Glutamatergic neuron (in vitro differentiated cells): Measurements from ENCODE around the gene MBNL1. TPM values are rescaled to one million over a fixed set of nuclear protein-coding genes. Genes with fewer than 3 reads are reported as not detected.

Experiments
- DNase-seq: peaks from one replicate; pipeline ENCODE4 v3.0.0; 2022
- H3K27ac Mint-ChIP-seq: one replicate; pipeline ENCODE4 v1.8.0; 2020; ENCODE audit warnings: mild to moderate bottlenecking, mixed read lengths, inconsistent platforms; ENCODE audit not compliant: unreplicated experiment
- H3K27me3 Mint-ChIP-seq: one replicate; pipeline ENCODE4 v1.8.0; 2020; ENCODE audit warnings: mild to moderate bottlenecking, moderate library complexity, mixed read lengths, inconsistent platforms; ENCODE audit not compliant: unreplicated experiment
- H3K36me3 Mint-ChIP-seq: one replicate; pipeline ENCODE4 v1.8.0; 2020; ENCODE audit warnings: mild to moderate bottlenecking, mixed read lengths, inconsistent platforms; ENCODE audit not compliant: unreplicated experiment
- H3K4me1 Mint-ChIP-seq: one replicate; pipeline ENCODE4 v1.8.0; 2020; ENCODE audit warnings: mild to moderate bottlenecking, low read depth, mixed read lengths, inconsistent platforms; ENCODE audit not compliant: unreplicated experiment
- H3K4me3 Mint-ChIP-seq: one replicate; pipeline ENCODE4 v1.8.0; 2020; ENCODE audit warnings: mild to moderate bottlenecking, mixed read lengths, inconsistent platforms; ENCODE audit not compliant: unreplicated experiment
- H3K9me3 Mint-ChIP-seq: one replicate; pipeline ENCODE4 v1.8.0; 2020; ENCODE audit warnings: mild to moderate bottlenecking, moderate library complexity, mixed read lengths, inconsistent platforms; ENCODE audit not compliant: unreplicated experiment
- CTCF ChIP-seq: fragments of 200-600 bp; sonication (generic); IDR thresholded peaks from one replicate; pipeline ENCODE4 v1.5.0; 2021; ENCODE audit not compliant: partially characterized antibody, unreplicated experiment
- total RNA-seq: library from RNA; stranded (reverse); fragmentation: NEBNext Ultra II Directional; extraction: Animal tissue kit (Norgen Biotek cat#: 25700); gene quantifications from one replicate; pipeline ENCODE4 v1.2.1, GENCODE V29; 2021; ENCODE audit not compliant: unreplicated experiment

Gene MBNL1
- total RNA-seq, 1 donor from 2014 or later = 36.6 TPM

- no peak for DNase-seq
- H3K4me3 Mint-ChIP-seq = no peak overlapping the region
- H3K27me3 Mint-ChIP-seq = no peaks in the 10 kb centered on the region
- no peaks in the 10 kb centered on the region for H3K9me3 Mint-ChIP-seq
- no peak overlapping the region for H3K27ac Mint-ChIP-seq
- TF ChIP-seq CTCF = no peak
- no peaks in the 10 kb centered on the region for H3K36me3 Mint-ChIP-seq
- peaks cover 3% of the 10 kb centered on the region for H3K4me1 Mint-ChIP-seq
Measured at GRCh38 chr3:152454076-152454875, 185.5 kb downstream of the MBNL1 start.

GRCh38 chr3:152455989-152456388 is 187.3 kb downstream of the MBNL1 start:
- Mint-ChIP-seq H3K27me3 (no peaks in the 10 kb centered on the region), H3K36me3 (no peaks in the 10 kb centered on the region), H3K27ac (no peak overlapping the region), H3K9me3 (no peaks in the 10 kb centered on the region), H3K4me1 (peaks cover 3% of the 10 kb centered on the region), H3K4me3 (no peak overlapping the region)
- no peak for TF ChIP-seq CTCF
- DNase-seq = no peak

GRCh38 chr3:152457500-152458375 is 189.0 kb downstream of the MBNL1 start:
- TF ChIP-seq CTCF = no peak
- Mint-ChIP-seq H3K27ac (no peak overlapping the region), H3K27me3 (no peaks in the 10 kb centered on the region), H3K36me3 (no peaks in the 10 kb centered on the region), H3K4me3 (no peak overlapping the region), H3K9me3 (no peaks in the 10 kb centered on the region), H3K4me1 (peaks cover 3% of the 10 kb centered on the region)
- no peak for DNase-seq

GRCh38 chr3:152458376-152459117 is 189.8 kb downstream of the MBNL1 start:
- no peak overlapping the region for H3K27ac Mint-ChIP-seq
- no peak for DNase-seq
- H3K36me3 Mint-ChIP-seq = no peaks in the 10 kb centered on the region
- no peak overlapping the region for H3K4me3 Mint-ChIP-seq
- no peak for TF ChIP-seq CTCF
- no peaks in the 10 kb centered on the region for H3K9me3 Mint-ChIP-seq
- H3K27me3 Mint-ChIP-seq = no peaks in the 10 kb centered on the region
- H3K4me1 Mint-ChIP-seq = peaks cover 3% of the 10 kb centered on the region
